Measurements from ENCODE around the gene FAM78B. TPM values are rescaled to one million over a fixed set of nuclear protein-coding genes. Genes with fewer than 3 reads are reported as not detected.

FAM78B gene
- total RNA-seq, 1 experiment from 2014 or later = 0.72 TPM

DNA sequence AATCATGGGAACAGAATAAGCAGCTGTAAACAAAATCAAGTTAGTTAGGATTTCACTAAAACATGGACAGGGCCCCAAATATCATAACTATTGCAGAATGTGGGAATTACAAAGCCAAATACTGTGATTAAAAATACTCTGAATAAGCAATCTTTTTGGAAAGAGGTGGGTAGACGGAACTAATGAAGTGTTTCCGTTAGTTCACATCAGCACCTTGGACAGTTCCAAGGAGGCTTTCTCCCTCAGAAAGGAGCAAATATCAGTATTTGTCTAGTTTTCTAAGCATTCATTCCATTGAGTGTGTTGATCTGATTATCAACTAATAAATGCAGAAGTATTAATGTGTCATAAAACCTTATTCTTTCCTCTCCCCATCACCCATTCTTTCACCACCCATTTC lies 97.4 kb downstream of the FAM78B start:
- DNase-seq (ENCODE audit: low spot score) = no peak

DNA sequence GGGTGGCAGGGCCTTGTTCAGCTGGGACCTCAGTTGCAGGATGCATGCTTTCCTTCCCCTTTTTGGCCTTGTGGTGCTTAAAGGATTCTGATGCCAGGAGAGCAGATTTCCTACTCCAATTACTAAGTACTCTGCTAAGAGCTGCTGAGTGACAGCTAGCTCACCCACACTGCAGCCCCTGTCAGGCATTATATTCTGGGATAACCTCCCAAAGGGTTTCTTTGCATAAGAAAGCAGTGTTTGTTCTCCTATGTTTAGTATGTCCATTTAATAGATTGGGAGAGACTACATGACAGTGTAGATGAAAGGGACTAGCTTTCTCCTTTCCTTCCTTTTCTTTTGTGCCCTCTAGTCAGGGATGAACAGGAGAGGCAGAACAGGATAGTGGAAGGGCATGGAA lies 100.7 kb downstream of the FAM78B start:
- DNase-seq (ENCODE audit: low spot score) = no peak

DNA sequence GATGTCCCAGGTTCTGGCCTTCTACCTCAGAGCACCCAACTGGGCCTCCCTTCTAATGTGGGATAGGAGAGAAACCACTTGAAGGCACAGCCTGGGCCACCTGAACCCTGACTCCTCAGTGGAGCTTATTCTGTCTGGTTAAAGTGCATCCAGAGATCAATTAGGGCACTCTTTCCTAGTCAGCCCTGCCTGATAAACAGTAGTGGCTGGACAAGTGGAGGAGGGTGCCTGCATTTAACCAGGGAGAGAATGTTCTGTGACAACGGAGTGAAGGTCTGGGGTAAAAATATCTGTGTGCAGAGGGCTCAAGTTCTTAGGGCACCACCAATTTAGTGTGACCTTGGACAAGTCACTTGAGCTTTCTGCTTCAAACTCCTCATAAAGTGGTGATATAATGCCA lies 101.8 kb downstream of the FAM78B start:
- DNase-seq (ENCODE audit: low spot score) = no peak

DNA sequence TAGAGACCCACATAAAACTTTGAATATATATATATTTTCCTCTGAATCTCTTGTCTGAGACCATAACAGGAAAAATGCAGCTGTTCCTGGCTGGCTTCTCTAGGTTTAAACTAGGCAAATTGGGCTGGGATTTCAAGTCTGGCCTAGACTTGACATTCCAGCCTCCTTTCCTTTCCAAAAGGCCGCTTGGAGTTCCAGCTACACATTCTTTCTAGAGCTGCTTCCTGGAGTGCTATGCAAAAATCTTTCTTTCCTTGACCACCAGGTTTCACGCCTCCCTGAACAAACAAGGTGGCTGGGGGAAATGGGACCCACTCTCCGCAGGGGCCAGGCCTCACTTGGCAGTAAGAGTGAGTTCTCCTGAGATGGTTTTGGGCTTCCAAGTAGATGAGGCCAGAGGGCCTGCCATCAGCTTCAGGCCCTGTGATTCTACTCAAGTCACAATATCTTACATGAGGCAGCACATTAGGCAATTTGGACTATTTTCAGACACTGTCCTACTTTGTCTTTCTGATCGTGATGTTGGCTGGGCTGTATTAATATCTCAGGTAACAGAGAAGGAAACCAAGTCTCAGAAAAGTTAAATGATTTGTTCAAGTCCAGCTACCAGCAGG lies 102.4 kb downstream of the FAM78B start:
- DNase-seq (ENCODE audit: low spot score) = no peak

DNA sequence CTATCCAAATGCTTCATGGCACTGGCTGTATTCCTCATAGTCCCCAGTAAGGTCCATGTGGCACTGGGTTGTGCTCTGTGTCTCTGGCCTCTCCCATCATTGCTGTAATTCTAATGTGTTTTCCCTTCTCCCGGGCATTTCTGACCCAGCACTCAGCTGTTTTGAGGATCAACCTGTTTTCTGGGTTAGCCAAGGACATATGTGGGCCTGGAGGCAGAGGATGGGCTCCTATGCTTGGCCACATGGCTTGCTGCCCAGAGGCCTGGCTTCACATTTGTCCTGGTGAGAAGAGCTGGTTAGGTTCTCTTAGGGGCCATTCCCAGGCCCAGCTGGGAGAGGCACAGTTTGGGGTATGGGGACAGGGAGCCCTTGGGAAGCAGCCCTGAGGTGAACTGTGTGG lies 103.1 kb downstream of the FAM78B start:
- DNase-seq (ENCODE audit: low spot score) = no peak

DNA sequence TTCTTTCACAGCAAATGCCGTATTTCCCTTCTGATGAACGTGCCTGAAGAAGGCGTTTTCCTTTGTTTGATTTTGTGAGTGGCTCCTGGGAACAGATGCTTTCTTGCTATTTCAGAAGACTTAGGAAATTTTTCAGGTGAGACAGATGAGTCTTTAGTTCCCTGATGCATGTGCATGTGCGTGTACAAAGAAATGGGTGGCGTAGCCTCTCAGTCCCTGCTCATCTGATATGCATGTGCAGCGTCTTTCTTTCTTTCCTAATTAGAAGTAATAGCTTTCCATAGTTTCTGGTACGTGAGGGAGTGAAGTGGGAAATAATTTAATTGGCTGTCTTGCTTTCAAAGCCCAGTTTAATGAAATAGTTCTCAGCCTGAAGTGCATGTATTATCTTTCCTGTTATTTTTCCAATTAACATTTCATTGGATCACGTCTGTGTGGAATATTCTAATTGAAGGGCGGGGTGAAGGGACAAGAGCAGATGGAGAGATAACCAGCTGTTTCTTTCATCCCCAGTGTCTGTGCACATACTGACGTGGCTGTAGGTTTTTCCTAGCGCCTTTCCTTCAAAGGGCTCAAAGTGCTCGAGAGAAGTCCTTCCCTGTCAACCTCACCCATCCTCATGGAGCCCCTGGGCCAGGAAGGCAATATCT lies 104.3 kb downstream of the FAM78B start:
- DNase-seq (ENCODE audit: low spot score) = no peak

DNA sequence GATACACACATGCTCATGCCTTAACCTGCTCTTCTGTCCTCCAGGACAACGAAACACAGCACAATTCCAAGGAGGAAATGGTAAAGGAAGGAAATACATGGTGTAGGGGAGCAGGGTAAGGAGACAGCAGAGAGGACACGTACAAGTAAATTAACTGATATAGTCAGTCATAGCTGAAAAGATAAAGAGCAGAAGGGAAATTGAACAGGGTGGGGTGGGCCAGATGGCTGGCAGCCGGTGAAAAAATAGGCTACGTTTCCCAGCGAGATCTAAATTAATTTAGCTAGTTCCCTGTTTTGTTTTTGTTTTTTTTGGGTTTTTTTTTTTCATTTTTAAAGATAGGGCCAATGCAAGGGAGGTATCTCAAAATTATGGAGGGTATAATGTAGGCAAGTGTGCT lies 109.2 kb downstream of the FAM78B start:
- DNase-seq (ENCODE audit: low spot score) = no peak

DNA sequence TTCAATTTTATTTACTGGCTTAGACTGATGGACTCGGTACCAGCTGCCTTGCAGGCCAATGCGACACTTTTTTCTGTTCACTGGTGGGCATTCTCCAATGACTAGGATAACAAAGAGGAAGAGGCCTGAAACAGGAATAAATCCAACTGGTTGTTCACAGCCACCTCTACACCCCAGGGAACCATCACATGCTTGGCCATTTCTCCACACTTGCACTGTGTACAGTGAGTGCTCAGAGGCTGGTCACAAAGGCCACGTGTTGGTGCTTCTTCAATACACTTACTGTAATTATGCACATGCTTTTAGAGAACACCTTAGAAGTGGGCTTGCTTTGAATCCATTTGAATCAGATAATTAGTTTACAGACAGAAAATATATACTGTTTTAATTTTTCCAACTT lies 113.4 kb downstream of the FAM78B start:
- no peak for DNase-seq (ENCODE audit: low spot score)

DNA sequence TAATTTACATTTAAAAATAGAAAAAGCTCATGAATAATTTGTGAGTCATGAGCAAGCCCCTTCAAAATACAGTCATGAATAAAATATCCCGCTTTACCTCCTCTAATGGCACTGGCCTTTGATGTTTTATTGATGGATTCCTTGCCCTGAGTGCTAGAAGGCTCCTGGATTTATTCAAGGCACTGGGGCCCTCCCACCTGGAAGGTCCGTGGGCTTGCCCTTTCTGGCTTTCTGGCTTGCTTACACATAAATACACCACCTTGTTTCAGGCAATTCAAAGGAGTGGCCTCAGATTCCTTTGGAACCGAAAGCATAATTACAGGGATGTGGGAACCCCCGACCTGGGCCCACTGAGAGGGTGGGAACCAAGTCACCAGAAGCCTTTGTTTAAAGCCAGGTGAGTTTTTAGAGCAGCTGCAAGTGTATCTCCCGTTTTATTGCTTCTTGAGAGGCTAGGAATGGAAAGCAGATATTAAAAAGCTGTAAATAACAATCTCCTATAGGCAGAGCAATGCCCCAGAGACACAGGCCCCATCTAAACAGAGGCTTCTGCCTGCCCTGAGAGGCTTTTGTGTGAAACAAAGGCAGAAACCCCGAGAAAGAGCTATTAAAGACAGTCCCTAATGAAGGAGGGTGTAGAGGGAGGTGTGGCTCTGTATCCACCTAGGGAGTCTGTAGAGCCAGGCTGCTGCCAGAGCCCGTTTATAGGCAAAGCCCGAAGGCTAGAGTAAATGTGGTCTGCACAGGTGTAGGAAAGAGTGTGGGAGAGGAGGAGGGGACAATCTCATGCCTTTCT lies 126.4 kb downstream of the FAM78B start:
- DNase-seq (ENCODE audit: low spot score) = no peak

DNA sequence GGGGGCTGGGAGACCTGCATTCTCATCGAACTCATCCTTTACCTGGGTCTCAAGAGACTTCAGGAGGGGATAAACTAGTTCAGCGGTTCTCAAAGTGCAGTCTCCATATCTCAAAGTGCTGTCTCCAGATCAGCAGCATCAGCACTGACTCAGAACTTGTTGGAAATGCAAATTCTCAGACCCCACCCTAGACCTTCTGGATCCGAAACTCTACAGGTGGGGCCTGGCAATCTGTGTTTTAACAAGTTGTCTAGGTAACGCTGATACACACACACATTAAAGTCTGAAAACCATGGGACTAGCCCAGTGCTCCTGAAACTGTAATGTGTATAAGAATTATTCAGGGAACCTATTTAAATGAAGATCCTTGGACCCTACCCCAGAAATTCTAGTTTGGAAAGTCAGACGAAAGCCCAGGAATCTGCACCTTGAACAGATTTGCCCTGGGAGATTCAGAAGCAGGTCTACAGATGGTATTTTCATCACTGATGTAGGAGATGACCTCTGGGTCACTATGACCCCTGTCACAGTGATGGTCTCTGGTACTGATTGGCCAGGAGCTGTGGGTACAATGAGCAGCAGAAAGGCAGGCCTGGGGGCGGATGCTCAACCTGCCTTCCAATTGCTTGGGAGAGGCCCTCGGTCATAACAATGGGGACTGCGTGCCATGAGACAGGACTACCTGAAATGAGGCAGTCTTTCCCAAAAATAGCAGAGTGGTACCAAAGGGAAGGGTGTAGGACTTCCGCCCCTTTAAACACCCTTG lies 127.2 kb downstream of the FAM78B start:
- no peak for DNase-seq (ENCODE audit: low spot score)

DNA sequence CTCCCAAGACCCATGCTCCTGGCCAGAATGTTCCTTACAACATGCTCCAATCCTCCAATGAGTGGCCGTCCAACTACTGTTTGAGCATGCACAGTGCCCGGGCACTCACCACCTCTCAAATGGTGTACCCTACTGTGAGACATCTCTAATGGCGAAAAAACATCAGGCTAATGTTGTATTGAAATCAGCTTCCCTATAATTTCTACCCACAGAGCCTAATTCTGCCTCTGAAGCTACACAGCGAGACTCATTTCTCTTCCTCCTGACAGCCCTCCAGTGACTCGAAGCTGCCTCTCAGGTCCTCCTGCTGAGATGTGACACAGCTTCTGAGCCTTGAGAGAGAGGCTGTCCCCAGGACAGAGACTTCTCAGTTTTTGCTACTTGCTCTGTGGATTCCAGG lies 130.7 kb downstream of the FAM78B start:
- no peak for DNase-seq (ENCODE audit: low spot score)

DNA sequence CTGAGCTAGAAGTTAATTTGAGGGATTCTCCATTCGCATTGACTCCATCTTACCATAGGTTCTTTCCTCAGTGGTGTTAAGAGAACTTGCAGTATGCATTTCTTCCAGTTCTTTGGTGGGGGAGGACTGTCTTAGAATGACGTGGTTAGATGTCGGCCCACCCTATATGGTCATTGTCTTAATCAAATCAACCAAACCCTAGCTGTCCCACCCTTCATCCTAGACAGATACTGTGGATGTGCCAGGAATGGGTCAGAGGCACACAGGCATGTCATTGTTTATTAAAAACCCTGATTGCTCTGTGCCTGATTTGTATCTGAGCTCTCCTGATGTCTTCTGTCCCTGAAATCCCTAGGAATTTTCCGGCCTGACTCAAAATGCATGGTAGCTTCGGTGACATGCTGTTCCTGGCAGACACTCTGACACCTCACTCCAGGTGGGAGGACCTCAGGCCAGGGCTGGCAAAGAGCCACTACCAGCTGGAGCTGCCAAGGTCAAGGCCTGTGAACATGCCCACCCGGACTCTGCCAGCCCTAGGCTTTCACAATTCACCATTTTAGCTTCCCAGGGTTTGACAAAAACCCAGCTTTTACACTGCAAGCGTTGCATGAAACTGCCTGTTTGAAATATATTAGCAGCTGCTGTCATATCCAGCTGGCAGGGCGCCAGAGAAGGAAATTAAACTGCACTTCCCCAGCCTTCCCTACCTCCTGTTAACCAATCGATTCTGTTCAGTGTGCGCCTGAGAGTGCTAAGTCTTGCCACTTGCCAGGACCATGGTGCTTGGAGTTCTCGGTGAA lies 134.0 kb downstream of the FAM78B start:
- DNase-seq (ENCODE audit: low spot score) = no peak

DNA sequence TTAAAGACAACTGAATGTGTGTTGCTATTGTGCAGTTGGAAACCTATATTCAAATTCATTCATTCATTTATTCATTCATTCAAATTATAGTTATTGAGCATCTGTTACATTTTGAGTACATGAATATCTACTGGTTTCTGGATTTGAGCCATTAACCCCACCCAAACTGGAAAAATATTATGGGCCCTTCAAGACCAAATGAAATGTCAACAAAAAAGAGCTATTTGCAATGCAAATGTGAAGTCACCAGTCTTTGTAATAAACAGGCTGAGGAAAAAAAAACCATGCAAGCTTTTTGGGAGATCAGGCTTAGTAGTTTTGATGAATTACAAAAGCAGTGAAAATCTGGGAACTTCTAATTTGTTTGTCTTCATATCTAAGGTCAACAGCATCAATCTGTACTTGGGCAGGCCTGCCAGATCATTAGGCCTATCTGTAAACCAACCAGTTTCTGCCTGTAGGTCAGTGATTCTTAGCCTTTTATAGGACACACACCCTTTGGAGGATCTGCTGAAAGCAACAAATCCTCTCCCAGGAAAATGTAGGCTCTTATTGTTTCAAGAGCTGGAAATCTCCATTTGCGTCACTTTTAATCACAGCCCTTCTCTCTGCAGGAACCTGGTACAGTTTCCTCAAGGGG lies 134.7 kb downstream of the FAM78B start:
- no peak for DNase-seq (ENCODE audit: low spot score)

DNA sequence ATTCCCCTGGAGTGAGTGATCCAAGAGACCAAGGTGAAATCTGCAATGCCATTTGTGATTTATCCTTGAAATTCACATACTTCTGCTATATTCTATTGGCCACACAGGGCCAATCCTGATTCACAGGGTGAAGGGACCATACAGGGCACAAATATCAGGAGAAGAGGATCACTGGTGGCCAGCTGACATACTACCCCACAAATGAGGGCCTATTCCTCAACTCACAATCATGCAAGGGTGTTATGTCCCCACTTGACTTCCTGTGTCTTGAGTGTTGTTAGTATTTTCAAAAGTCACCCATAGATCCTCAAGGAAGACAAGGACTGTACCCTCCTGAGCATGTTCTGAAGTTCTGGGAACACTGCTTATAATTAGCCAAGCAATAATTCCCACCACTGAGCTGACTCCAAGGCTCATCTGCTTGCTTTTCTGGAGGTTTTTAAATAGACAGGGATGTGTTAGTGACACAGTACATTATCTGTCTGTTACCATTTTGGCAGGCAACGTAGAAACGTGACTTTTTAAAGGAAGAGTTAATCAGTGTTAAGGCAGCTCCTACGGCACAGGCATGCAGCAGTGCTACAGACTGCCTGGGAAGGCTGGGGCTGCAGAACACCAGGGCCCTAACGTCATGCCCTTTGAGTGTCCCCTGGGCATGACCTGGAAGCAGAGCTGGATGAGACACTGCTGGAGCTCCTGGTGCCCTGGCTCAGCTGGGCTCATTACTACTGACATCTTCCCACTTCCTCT lies 137.4 kb downstream of the FAM78B start:
- DNase-seq (ENCODE audit: low spot score) = no peak

DNA sequence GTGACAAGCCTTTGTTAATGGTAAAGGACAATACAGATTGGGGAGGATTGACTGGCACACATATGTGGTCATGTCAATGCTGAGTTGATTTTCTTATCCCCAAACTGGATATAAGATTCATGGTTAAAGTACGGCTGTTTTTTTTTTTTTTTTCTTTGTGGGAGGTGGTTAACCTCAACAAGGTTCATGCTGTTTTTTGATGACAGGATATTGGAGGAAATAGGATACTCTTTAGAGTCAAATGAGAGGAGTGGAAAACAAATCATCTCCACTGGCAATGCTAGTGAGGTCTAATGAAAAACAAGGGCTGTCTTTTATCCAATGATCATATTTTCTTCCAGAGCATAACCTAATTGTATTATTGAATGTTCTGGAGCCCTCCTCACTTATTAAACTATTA lies 140.2 kb downstream of the FAM78B start:
- no peak for DNase-seq (ENCODE audit: low spot score)

DNA sequence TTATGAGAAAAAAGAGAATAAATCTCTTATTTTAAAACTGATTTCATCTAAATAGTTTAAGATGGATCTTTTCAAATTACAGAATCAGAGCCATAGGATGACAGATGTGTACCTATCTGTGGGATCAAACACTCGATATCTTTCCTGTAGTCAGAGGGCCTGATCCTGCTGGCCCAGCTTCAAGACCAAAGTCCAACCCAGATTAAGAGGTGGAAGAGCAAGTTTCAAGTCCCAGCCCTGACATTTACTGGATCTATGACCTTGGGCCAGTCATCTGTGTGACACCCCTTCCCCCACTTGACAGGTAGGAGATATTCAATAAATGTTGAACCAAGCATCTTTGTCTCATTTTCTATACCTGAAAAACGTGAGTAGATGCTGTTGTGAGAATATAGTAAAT lies 140.7 kb downstream of the FAM78B start:
- no peak for DNase-seq (ENCODE audit: low spot score)

DNA sequence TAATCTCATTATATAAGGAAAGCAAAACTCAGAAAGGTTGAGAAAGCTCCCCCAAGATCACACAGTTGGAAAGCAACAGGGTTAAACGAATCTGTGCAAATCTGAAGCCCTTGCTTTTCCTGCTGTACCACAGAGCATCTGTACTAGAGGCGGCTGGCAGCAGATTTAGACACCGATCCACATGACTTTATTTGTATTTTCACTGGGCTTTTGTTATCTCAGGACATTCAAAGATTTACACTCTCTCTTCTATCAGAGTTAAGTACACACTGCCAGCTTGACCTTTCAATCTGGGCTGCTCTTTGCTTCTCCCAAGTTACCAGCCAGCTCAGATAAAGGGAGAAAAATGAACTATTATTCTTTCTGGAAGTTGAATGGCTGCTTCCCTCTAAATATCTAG lies 146.6 kb downstream of the FAM78B start:
- no peak for DNase-seq (ENCODE audit: low spot score)
